GM12878 (cell line): ENCODE measurements around the gene PATL2. TPM values are rescaled to one million over a fixed set of nuclear protein-coding genes. Genes with fewer than 3 reads are reported as not detected.

Source experiments
- ATF7 ChIP-seq: fragments of 450-650 bp; IDR thresholded peaks from 2 replicates; pipeline ENCODE4 v1.6.1; 2016; ENCODE audit warnings: low read depth, mild to moderate bottlenecking
- BMI1 ChIP-seq: fragments of 450-650 bp; IDR thresholded peaks from 2 replicates; pipeline ENCODE4 v1.6.1; 2016; ENCODE audit warnings: mild to moderate bottlenecking, moderate library complexity, borderline replicate concordance
- CHD1 ChIP-seq: IDR thresholded peaks from 2 replicates; pipeline ENCODE4 v1.6.1; 2012; ENCODE audit warnings: low read depth, low read length, improper control_type of control experiment
- CHD2 ChIP-seq: IDR thresholded peaks from 2 replicates; pipeline ENCODE4 v1.6.1; 2011; ENCODE audit warnings: low read depth, low read length, improper control_type of control experiment, borderline replicate concordance
- GATAD2B ChIP-seq: fragments of 450-650 bp; conservative IDR thresholded peaks from 2 replicates; pipeline ENCODE4 v1.6.1; 2017; ENCODE audit warnings: low read depth, mild to moderate bottlenecking, moderate library complexity
- HDAC6 ChIP-seq: fragments of 200-600 bp; sonication (generic); IDR thresholded peaks from one replicate; pipeline ENCODE4 v1.8.0; 2017; ENCODE audit warnings: antibody characterized with exemption; ENCODE audit not compliant: unreplicated experiment
- IRF4 ChIP-seq: IDR thresholded peaks from 2 replicates; pipeline ENCODE4 v1.6.1; 2011; ENCODE audit warnings: low read depth, low read length
- IRF5 ChIP-seq: fragments of 450-650 bp; IDR thresholded peaks from 2 replicates; pipeline ENCODE4 v1.6.1; 2017; ENCODE audit warnings: borderline replicate concordance
- MLLT1 ChIP-seq: fragments of 450-650 bp; IDR thresholded peaks from 2 replicates; pipeline ENCODE4 v1.6.1; 2016; ENCODE audit warnings: mild to moderate bottlenecking
- NRF1 ChIP-seq: conservative IDR thresholded peaks from 2 replicates; pipeline ENCODE4 v1.6.1; 2011; ENCODE audit warnings: mild to moderate bottlenecking, low read depth, low read length, improper control_type of control experiment
- POU2F2 ChIP-seq: IDR thresholded peaks from 3 replicates; pipeline ENCODE4 v1.6.1; 2011; ENCODE audit warnings: low read depth, mild to moderate bottlenecking, low read length, borderline replicate concordance
- RBBP5 ChIP-seq: fragments of 200-600 bp; sonication (generic); conservative IDR thresholded peaks from 2 replicates; pipeline ENCODE4 v1.6.1; 2016
- SP1 ChIP-seq: IDR thresholded peaks from one replicate; pipeline ENCODE4 v1.6.1; 2011; ENCODE audit warnings: low read depth, low read length
- STAT3 ChIP-seq: IDR thresholded peaks from 2 replicates; pipeline ENCODE4 v1.6.1; 2011; ENCODE audit warnings: low read depth, low read length, improper control_type of control experiment
- TCF7 ChIP-seq: IDR thresholded peaks from 2 replicates; pipeline ENCODE4 v1.6.1; 2014; ENCODE audit warnings: antibody characterized with exemption, borderline replicate concordance
- ZNF384 ChIP-seq: IDR thresholded peaks from 2 replicates; pipeline ENCODE4 v1.6.1; 2012; ENCODE audit warnings: low read depth, mild to moderate bottlenecking, low read length, improper control_type of control experiment, borderline replicate concordance
- ZNF592 ChIP-seq: fragments of 450-650 bp; IDR thresholded peaks from 2 replicates; pipeline ENCODE4 v1.6.1; 2017; ENCODE audit warnings: mild to moderate bottlenecking, moderate library complexity
- ZZZ3 ChIP-seq: IDR thresholded peaks from 2 replicates; pipeline ENCODE4 v1.6.1; 2011; ENCODE audit warnings: low read depth; ENCODE audit not compliant: control insufficient read depth, insufficient read length
- polyA plus RNA-seq, 11 experiments: library from polyadenylated mRNA; depleted of rRNA in 4 of 11; unstranded in 6 of 11; stranded (reverse) in 5 of 11; fragments of >200 nt; fragmentation: Nextera tagmentation in 4 of 11; fragmentation: Illumina TruSeq in 1 of 11; extraction: Ambion mirVana in 4 of 11; extraction: Trizol in 1 of 11; gene quantifications; 1 replicate in 1 of 11; 2 replicates in 10 of 11; pipeline versions ENCODE4 v1.2.1 to v1.2.3, GENCODE V29; 2011 to 2016; ENCODE audit warnings: inconsistent platforms in 2 of 11, missing spikeins in 2 of 11, low read depth in 1 of 11
- total RNA-seq, 4 experiments: library from RNA; depleted of rRNA in 3 of 4; stranded (reverse); fragments of >200 nt in 3 of 4; fragmentation: Illumina TruSeq in 1 of 4; extraction: Trizol in 1 of 4; gene quantifications; 2 replicates each; pipeline versions ENCODE4 v1.2.1 to v1.2.3, GENCODE V29; 2013 to 2021

Gene PATL2
- total and polyA plus RNA-seq, 10 of the 15 experiments (the other 5 are each of a cell fraction or from before 2014, with no cell fraction given): 4.2 to 16.2 (median 12.1) TPM

GRCh38 chr15:44666210-44667038, 44.7 kb downstream of the PATL2 start (continued):
- peak; percentile 81; the same call in 2 of the 3 replicates for TF ChIP-seq POU2F2
- TF ChIP-seq BMI1: no peak
- TF ChIP-seq CHD1: peak; percentile 65; the same call in 1 of the 2 replicates
- no peak for TF ChIP-seq TCF7
- no peak for TF ChIP-seq IRF5
- TF ChIP-seq ZNF384: peak; percentile 79
- TF ChIP-seq ZNF592: 0 out of 2 replicates have a peak, but pooled peaks have one; percentile 17
- TF ChIP-seq ZZZ3: no peak
- no peak for TF ChIP-seq IRF4
- no peak for TF ChIP-seq RBBP5
- TF ChIP-seq NRF1: no peak
- TF ChIP-seq HDAC6: no peak
- no peak for TF ChIP-seq CHD2
- no peak for TF ChIP-seq MLLT1
- TF ChIP-seq GATAD2B: no peak
- TF ChIP-seq STAT3: 0 out of 2 replicates have a peak, but pooled peaks have one; percentile 65
- TF ChIP-seq ATF7: peak; percentile 92
- TF ChIP-seq SP1: no peak
